Cardiac septum (tissue), 1 donor: ENCODE results near the gene ACADS. TPM values are rescaled to one million over a fixed set of nuclear protein-coding genes. Genes with fewer than 3 reads are reported as not detected.

Source experiments
- DNase-seq: peaks from one replicate; pipeline ENCODE4 v3.0.0-alpha.2; 2020; ENCODE audit warnings: low spot score
- intact Hi-C: fragments of 100-400 bp; cut with DNase I; formaldehyde crosslinking; loops from one replicate; pipeline ENCODE4 v1.14.0; 2022
- total RNA-seq: library from RNA; stranded (reverse); fragmentation: NEBNext Ultra II Directional; extraction: Animal tissue kit (Norgen Biotek cat#: 25700); gene quantifications from one replicate; pipeline ENCODE4 v1.2.1, GENCODE V29; 2021
- donor health status: DM: no; HTN: no; CAD: no.

ACADS gene
- total RNA-seq, 1 donor from 2014 or later, result 58.4 TPM

GRCh38 chr12:120767071-120768024, 41.7 kb downstream of the ACADS start:
- intact Hi-C loops, result no loop called here
- peak; percentile 19 for DNase-seq

- no peak for DNase-seq
- intact Hi-C loops, result no loop called here
These were observed 45.5 kb downstream of the ACADS start for GRCh38 chr12:120771097-120771496.

GRCh38 chr12:120774169-120774916, 48.7 kb downstream of the ACADS start:
- no peak for DNase-seq
- intact Hi-C loops, result no loop called here

- intact Hi-C loops, result no loop called here
- DNase-seq, result no peak
These were observed 50.4 kb downstream of the ACADS start for GRCh38 chr12:120775862-120776552.

- intact Hi-C loops, result no loop called here
- no peak for DNase-seq
These were observed 57.6 kb downstream of the ACADS start for GRCh38 chr12:120783197-120783596.

GRCh38 chr12:120784804-120785203, 59.2 kb downstream of the ACADS start:
- DNase-seq, result no peak
- intact Hi-C loops, result no loop called here

GRCh38 chr12:120787889-120788288, 62.3 kb downstream of the ACADS start:
- DNase-seq, result no peak
- intact Hi-C loops, result no loop called here

Other genes starting within 250 kb of the ACADS start
- gene DYNLL1, start 229.7 kb upstream of the ACADS start, total RNA-seq, result 243 TPM
- gene COQ5, start 196.7 kb upstream of the ACADS start, total RNA-seq, result 31.8 TPM
- gene RNF10, start 191.5 kb upstream of the ACADS start, total RNA-seq, result 249 TPM
- gene POP5, start 144.4 kb upstream of the ACADS start, total RNA-seq, result 36.5 TPM
- 2.8 TPM for gene CABP1, start 85.2 kb upstream of the ACADS start, total RNA-seq
- gene MLEC, start 38.7 kb upstream of the ACADS start, total RNA-seq, result 103 TPM
- gene UNC119B, start 15.4 kb upstream of the ACADS start, total RNA-seq, result 10.9 TPM
- 32.2 TPM for gene SPPL3, start 178.5 kb downstream of the ACADS start, total RNA-seq